NCI-H2171 (cell line): ENCODE measurements around the gene MGLL.
"Not testable (repeated sequence)": the region's sequence is repeated elsewhere in the genome, so short reads cannot be mapped to it uniquely, and the experiment has no call there.

Experiments used
- DNase-seq: peaks from one replicate; lab custom pipeline; 2025; lab: John Stamatoyannopoulos, UW

MGLL gene

GRCh38 chr3:127708837-127709236 lies 113.5 kb downstream of the MGLL start:
- DNase-seq: no peak

GRCh38 chr3:127707851-127708411 lies 114.4 kb downstream of the MGLL start:
- no peak for DNase-seq

GRCh38 chr3:127706785-127707351 lies 115.4 kb downstream of the MGLL start:
- DNase-seq: no peak

GRCh38 chr3:127706312-127706711 lies 116.0 kb downstream of the MGLL start:
- no peak for DNase-seq

- not testable (repeated sequence) for DNase-seq
These were observed 117.5 kb downstream of the MGLL start for GRCh38 chr3:127704840-127705239.

- no peak for DNase-seq
These were observed 120.2 kb downstream of the MGLL start for GRCh38 chr3:127702151-127702578.

- DNase-seq: no peak
These were observed 120.9 kb downstream of the MGLL start for GRCh38 chr3:127701280-127701911.

- no peak for DNase-seq
These were observed 121.9 kb downstream of the MGLL start for GRCh38 chr3:127700406-127700805.

GRCh38 chr3:127699416-127700300 lies 122.7 kb downstream of the MGLL start:
- DNase-seq: peak; percentile 88

- DNase-seq: no peak
These were observed 123.5 kb downstream of the MGLL start for GRCh38 chr3:127698691-127699415.

GRCh38 chr3:127698286-127698685 lies 124.0 kb downstream of the MGLL start:
- no peak for DNase-seq

- peak; percentile 74 for DNase-seq
These were observed 124.6 kb downstream of the MGLL start for GRCh38 chr3:127697551-127698240.

- DNase-seq: peak; percentile 44
These were observed 127.7 kb downstream of the MGLL start for GRCh38 chr3:127694467-127695215.

- DNase-seq: no peak
These were observed 128.9 kb downstream of the MGLL start for GRCh38 chr3:127693336-127693843.

GRCh38 chr3:127692501-127693335 lies 129.6 kb downstream of the MGLL start:
- no peak for DNase-seq

- DNase-seq: no peak
These were observed 130.3 kb downstream of the MGLL start for GRCh38 chr3:127691974-127692373.

GRCh38 chr3:127691489-127691888 lies 130.8 kb downstream of the MGLL start:
- no peak for DNase-seq

GRCh38 chr3:127690823-127691452 lies 131.4 kb downstream of the MGLL start:
- no peak for DNase-seq

GRCh38 chr3:127690106-127690505 lies 132.2 kb downstream of the MGLL start:
- DNase-seq: no peak
